Measurements from ENCODE around the gene OR5C1. TPM values are rescaled to one million over a fixed set of nuclear protein-coding genes. Genes with fewer than 3 reads are reported as not detected.
"Not testable (repeated sequence)": the region's sequence is repeated elsewhere in the genome, so short reads cannot be mapped to it uniquely, and the experiment has no call there.

The OR5C1 gene
- not detected in 2 replicates for total RNA-seq

GRCh38 chr9:122788831-122789230 is at the start of gene OR5C1:
Gene OR5C1, plus strand, starts transcription at chr9:122788933. Its CDS starts 0 bp downstream, at chr9:122788933.
- intact Hi-C loops (cut with micrococcal nuclease) = no loop called here

GRCh38 chr9:122742003-122742402 is 46.7 kb upstream of the OR5C1 start, which contains the start of gene OR1L6:
Gene OR1L6, plus strand, starts transcription at chr9:122742303. Its CDS starts 7,545 bp downstream, at chr9:122749848.
- intact Hi-C loops (cut with micrococcal nuclease) = no loop called here

GRCh38 chr9:122754825-122755224 is 33.9 kb upstream of the OR5C1 start:
- intact Hi-C loops (cut with micrococcal nuclease) = no loop called here

- intact Hi-C loops (cut with micrococcal nuclease) = no loop called here
These were observed 20.9 kb upstream of the OR5C1 start for GRCh38 chr9:122767817-122768216.

- intact Hi-C loops (cut with micrococcal nuclease) = no loop called here
These were observed 11.7 kb upstream of the OR5C1 start for GRCh38 chr9:122777052-122777451.

- intact Hi-C loops (cut with micrococcal nuclease) = no loop called here
These were observed 10.7 kb upstream of the OR5C1 start for GRCh38 chr9:122777935-122778627.

GRCh38 chr9:122779181-122779580 is 9.6 kb upstream of the OR5C1 start:
- intact Hi-C loops (cut with micrococcal nuclease) = no loop called here

GRCh38 chr9:122780026-122780425 is 8.7 kb upstream of the OR5C1 start:
- intact Hi-C loops (cut with micrococcal nuclease) = no loop called here

GRCh38 chr9:122781671-122782070 is 7.1 kb upstream of the OR5C1 start:
- intact Hi-C loops (cut with micrococcal nuclease) = no loop called here

GRCh38 chr9:122785269-122785668 is 3.5 kb upstream of the OR5C1 start:
- intact Hi-C loops (cut with micrococcal nuclease) = no loop called here

GRCh38 chr9:122786338-122786737 is 2.4 kb upstream of the OR5C1 start:
- intact Hi-C loops (cut with micrococcal nuclease) = no loop called here

GRCh38 chr9:122789256-122790046 is 718 bp downstream of the OR5C1 start:
- intact Hi-C loops (cut with micrococcal nuclease) = no loop called here

- intact Hi-C loops (cut with micrococcal nuclease) = no loop called here
These were observed 3.3 kb downstream of the OR5C1 start for GRCh38 chr9:122791872-122792669.

GRCh38 chr9:122797316-122798063 is 8.8 kb downstream of the OR5C1 start:
- intact Hi-C loops (cut with micrococcal nuclease) = no loop called here

- intact Hi-C loops (cut with micrococcal nuclease) = no loop called here
These were observed 11.6 kb downstream of the OR5C1 start, which contains the start of gene OR1K1 for GRCh38 chr9:122800066-122801060. Gene OR1K1, plus strand, starts transcription at chr9:122800123. Its CDS starts 0 bp downstream, at chr9:122800123.

- intact Hi-C loops (cut with micrococcal nuclease) = no loop called here
These were observed 17.9 kb downstream of the OR5C1 start for GRCh38 chr9:122806661-122807060.

GRCh38 chr9:122807271-122807900 is 18.7 kb downstream of the OR5C1 start:
- intact Hi-C loops (cut with micrococcal nuclease) = no loop called here

- intact Hi-C loops (cut with micrococcal nuclease) = no loop called here
These were observed 19.4 kb downstream of the OR5C1 start for GRCh38 chr9:122808141-122808540.

GRCh38 chr9:122809261-122809660 is 20.5 kb downstream of the OR5C1 start:
- intact Hi-C loops (cut with micrococcal nuclease) = not testable (repeated sequence)
